K562 (cell line): ENCODE measurements around the gene STUB1. TPM values are rescaled to one million over a fixed set of nuclear protein-coding genes. Genes with fewer than 3 reads are reported as not detected.

Experiments used
- ATAC-seq: fragments of 200-7000 bp; cut with Tn5 transposase; 3 replicates; pipeline ENCODE4 v1.9.1; 2020; ENCODE audit warnings: moderate library complexity
- BruUV-seq: library from RNA; stranded (reverse); fragments of 400-500 nt; replicated peaks from 2 replicates; lab custom pipeline; 2021; lab: Mats Ljungman, UMichigan
- CTCF ChIA-PET: fragments of 300-600 bp; formaldehyde crosslinking; extraction: SDS; loops from one replicate; lab custom pipeline; 2021; ENCODE audit warnings: low intra/inter-chr PET ratio; lab: Yijun Ruan, JAX
- POLR2A ChIA-PET: fragments of 300-600, 350-650 bp; sonication (Branson Sonifier 250); formaldehyde crosslinking; extraction: SDS; loops from one replicate; lab custom pipeline; 2021; ENCODE audit warnings: antibody characterized with exemption, inconsistent platforms; lab: Yijun Ruan, JAX
- DNase-seq, 4 experiments: peaks; one replicate each; pipeline versions ENCODE4 v3.0.0 to v3.0.0-alpha.2; 2011 to 2018; ENCODE audit warnings: low spot score in 3 of 4, mixed read lengths in 3 of 4; ENCODE audit errors: extremely low read depth in 1 of 4
- FAIRE-seq: peaks from 2 replicates; lab custom pipeline; 2011; peaks lifted over from hg19 to GRCh38; lab: Jason Lieb, UNC
- H2AFZ ChIP-seq: 2 replicates; pipeline ENCODE4 v1.6.0; 2011; ENCODE audit warnings: low read depth, low read length, control low read depth, inconsistent platforms
- H3K27ac ChIP-seq: fragments of 200-600 bp; 3 replicates; pipeline ENCODE4 v1.8.0; 2011; ENCODE audit warnings: low read depth, mild to moderate bottlenecking, control low read depth, inconsistent platforms, low read length, moderate library complexity, mixed read lengths; ENCODE audit errors: extremely low read depth
- H3K27me3 ChIP-seq, 2 experiments: fragments of 300-600 bp in 1 of 2; 2 replicates in 1 of 2; 3 replicates in 1 of 2; pipeline versions ENCODE4 v1.6.0 to v1.8.0; 2011; ENCODE audit warnings: inconsistent platforms in 2 of 2, low read length in 2 of 2, mild to moderate bottlenecking in 1 of 2, mixed read lengths in 1 of 2, moderate library complexity in 1 of 2; ENCODE audit not compliant: control insufficient read depth in 2 of 2, insufficient read depth in 2 of 2
- H3K36me3 ChIP-seq: fragments of 300-600 bp; 3 replicates; pipeline ENCODE4 v1.8.0; 2011; ENCODE audit warnings: mild to moderate bottlenecking, low read length, inconsistent platforms; ENCODE audit not compliant: control insufficient read depth, insufficient read depth
- H3K4me1 ChIP-seq, 2 experiments: fragments of 200-600 bp in 1 of 2; replicated peaks in 1 of 2; 2 replicates in 1 of 2; 3 replicates in 1 of 2; pipeline versions ENCODE4 v1.5.1 to v1.8.0; 2011; ENCODE audit warnings: inconsistent platforms in 2 of 2, low read length in 2 of 2, mild to moderate bottlenecking in 1 of 2, mixed read lengths in 1 of 2, moderate library complexity in 1 of 2; ENCODE audit not compliant: control insufficient read depth in 2 of 2, insufficient read depth in 2 of 2
- H3K4me2 ChIP-seq: 2 replicates; pipeline ENCODE4 v1.6.1; 2011; ENCODE audit warnings: low read length, control low read depth, inconsistent platforms, mixed read lengths; ENCODE audit not compliant: insufficient read depth
- H3K4me3 ChIP-seq: fragments of 200-600 bp; sonication (generic), shearing (Covaris generic); 2 replicates; pipeline ENCODE4 v1.5.1; 2016; ENCODE audit warnings: control low read depth, inconsistent platforms
- H3K79me2 ChIP-seq: fragments of 200-600 bp; 3 replicates; pipeline ENCODE4 v1.8.0; 2011; ENCODE audit warnings: low read length, inconsistent platforms; ENCODE audit not compliant: control insufficient read depth, insufficient read depth
- H3K9ac ChIP-seq, 2 experiments: 2 replicates each; pipeline versions ENCODE4 v1.6.0 to v1.6.1; 2011; ENCODE audit warnings: low read depth in 2 of 2, low read length in 2 of 2, control low read depth in 1 of 2, inconsistent platforms in 1 of 2, mild to moderate bottlenecking in 1 of 2, mixed read lengths in 1 of 2; ENCODE audit not compliant: insufficient read depth in 1 of 2
- H3K9me1 ChIP-seq: one replicate; pipeline ENCODE4 v1.6.0; 2011; ENCODE audit warnings: inconsistent platforms, mild to moderate bottlenecking, low read length, moderate library complexity; ENCODE audit not compliant: control insufficient read depth, insufficient read depth
- H3K9me3 ChIP-seq: replicated peaks from 2 replicates; pipeline ENCODE4 v1.5.1; 2011; ENCODE audit warnings: low read depth, low read length, inconsistent platforms; ENCODE audit not compliant: control insufficient read depth, insufficient read depth
- H4K20me1 ChIP-seq: replicated peaks from 2 replicates; pipeline ENCODE4 v1.6.1; 2011; ENCODE audit warnings: low read length, inconsistent platforms, mixed read lengths; ENCODE audit not compliant: control insufficient read depth, insufficient read depth
- BACH1 ChIP-seq: fragments of 200-800 bp; sonication (Bioruptor generic); IDR thresholded peaks from 2 replicates; pipeline ENCODE4 v1.6.1; 2016; ENCODE audit warnings: missing genetic modification characterization, missing compliant biosample characterization
- C11orf30 ChIP-seq: fragments of 450-650 bp; IDR thresholded peaks from 2 replicates; pipeline ENCODE4 v1.6.1; 2016; ENCODE audit warnings: low read depth, mild to moderate bottlenecking
- CBX8 ChIP-seq: fragments of 200-600 bp; sonication (generic); IDR thresholded peaks from 2 replicates; pipeline ENCODE4 v1.6.1; 2012; ENCODE audit warnings: borderline replicate concordance, mixed run types, low read depth, mild to moderate bottlenecking, moderate library complexity, mixed read lengths, low read length, control low read depth, inconsistent platforms; ENCODE audit not compliant: poor library complexity, severe bottlenecking; ENCODE audit errors: extremely low read depth
- HOXB6 ChIP-seq: fragments of 250-450 bp; sonication (Bioruptor Pico); IDR thresholded peaks from 2 replicates; pipeline ENCODE4 v1.5.1; 2022; ENCODE audit warnings: mild to moderate bottlenecking, borderline replicate concordance
- ILK ChIP-seq: fragments of 450-650 bp; IDR thresholded peaks from 2 replicates; pipeline ENCODE4 v1.6.1; 2016; ENCODE audit warnings: missing genetic modification characterization, low read depth, mild to moderate bottlenecking, missing compliant biosample characterization, moderate library complexity, borderline replicate concordance
- PTTG1 ChIP-seq: fragments of 450-650 bp; IDR thresholded peaks from 2 replicates; pipeline ENCODE4 v1.6.1; 2016; ENCODE audit warnings: low read depth, mild to moderate bottlenecking, missing genetic modification characterization, missing compliant biosample characterization
- ZKSCAN8 ChIP-seq: fragments of 200-800 bp; sonication (Bioruptor generic); IDR thresholded peaks from 2 replicates; pipeline ENCODE4 v1.6.1; 2016; ENCODE audit warnings: missing genetic modification characterization, missing compliant biosample characterization
- ZNF197 ChIP-seq: fragments of 200-800 bp; sonication (Bioruptor generic); IDR thresholded peaks from 2 replicates; pipeline ENCODE4 v1.6.1; 2016; ENCODE audit warnings: low read depth, missing genetic modification characterization, missing compliant biosample characterization
- ZNF764 ChIP-seq: fragments of 250-450 bp; sonication (Bioruptor Pico); IDR thresholded peaks from 2 replicates; pipeline ENCODE4 v1.4.0; 2020; ENCODE audit warnings: low read depth, mild to moderate bottlenecking, moderate library complexity
- ZNF780A ChIP-seq: fragments of 250-450 bp; sonication (Bioruptor Pico); IDR thresholded peaks from 2 replicates; pipeline ENCODE4 v1.5.0; 2021; ENCODE audit warnings: mild to moderate bottlenecking
- WGBS: fragments of 100-300 bp; shearing (Covaris generic); methylation state at CpG from one replicate; pipeline ENCODE4 v1.1.6; 2016; ENCODE audit warnings: low coverage, mixed read lengths; ENCODE audit not compliant: insufficient coverage; ENCODE audit errors: missing lambda C conversion rate; 5-methylcytosine and 5-hydroxymethylcytosine counted together
- in situ Hi-C: fragments of 300-500 bp; cut with MboI; formaldehyde crosslinking; loops from 4 replicates; pipeline ENCODE4 v1.15.0; 2018; ENCODE audit warnings: inconsistent platforms, mixed read lengths
- intact Hi-C: fragments of 100-400 bp; cut with micrococcal nuclease; formaldehyde crosslinking; loops from 2 replicates; pipeline ENCODE4 v1.14.2; 2022
- polyA plus RNA-seq, 8 experiments: library from polyadenylated mRNA; depleted of rRNA in 4 of 8; stranded (reverse) in 5 of 8; unstranded in 3 of 8; fragments of >200 nt; fragmentation: Nextera tagmentation in 2 of 8; fragmentation: Illumina TruSeq in 1 of 8; extraction: Ambion mirVana in 2 of 8; extraction: Trizol in 1 of 8; gene quantifications; 2 replicates each; pipeline versions ENCODE4 v1.2.1 to v1.2.3, GENCODE V29; 2011 to 2014; ENCODE audit warnings: inconsistent platforms in 1 of 8, missing spikeins in 1 of 8
- total RNA-seq, 7 experiments: library from RNA; depleted of rRNA in 6 of 7; stranded (reverse); fragments of >200 nt in 6 of 7; fragmentation: Illumina TruSeq in 2 of 7; extraction: Trizol in 2 of 7; gene quantifications; 2 replicates each; pipeline versions ENCODE4 v1.2.1 to v1.2.3, GENCODE V29; 2011 to 2021; ENCODE audit warnings: low replicate concordance in 1 of 7
- TF ChIP-seq, protein P1 (sequence below), 2 experiments: fragments of 450-650 bp; IDR thresholded peaks; 2 replicates each; pipeline ENCODE4 v1.6.1; 2018; ENCODE audit warnings: mild to moderate bottlenecking in 2 of 2, low read depth in 1 of 2; ENCODE audit not compliant: partially characterized antibody in 2 of 2
- TF ChIP-seq, protein P2 (sequence below), 2 experiments: fragments of 150-350 bp in 1 of 2; IDR thresholded peaks; 2 replicates each; pipeline ENCODE4 v1.6.1; 2012 to 2016; ENCODE audit warnings: low read depth in 2 of 2, low read length in 2 of 2, mild to moderate bottlenecking in 1 of 2, moderate library complexity in 1 of 2

Gene STUB1
- total and polyA plus RNA-seq, 9 of the 15 experiments (the other 6 are each of a cell fraction or from before 2014, with no cell fraction given) = 10.6 to 251 (median 152) TPM

- intact Hi-C loops = loop anchor here (5.0 kb wide), 1 partner anchor 42 kb away; the partner anchor contains the start of gene RHBDL1
- no peaks in the 10 kb centered on the region for H3K9me3 ChIP-seq
- in situ Hi-C loops = no loop called here
- CTCF ChIA-PET = interaction anchor here (1.8 kb wide), 1 partner anchor 33 kb away, joined by 7 read pairs; the partner anchor contains the start of gene RHOT2
- no peak for ATAC-seq
- peaks cover 18% of the 10 kb centered on the region for H3K79me2 ChIP-seq
- WGBS = 90% methylated on average over 5 of the region's 7 CpGs
- H3K27ac ChIP-seq = peak overlapping the region; percentile 93; the same call in 1 of the 3 replicates
- peak overlapping the region; percentile 87 to 99; a peak in 3 of 4 replicates for H3K9ac ChIP-seq
- no peak for FAIRE-seq
- no peak overlapping the region for H2AFZ ChIP-seq
- H3K9me1 ChIP-seq = no peaks in the 10 kb centered on the region
- BruUV-seq = no TSS peak
- POLR2A ChIA-PET = interaction anchor here (0.6 to 2.2 kb wide), 3 partner anchors 13 to 1397 kb away, joined by 3 to 5 read pairs (median 4); no protein-coding TSS in a partner anchor
- H3K4me1 ChIP-seq = peaks cover 25 to 84% of the 10 kb centered on the region in 2 experiments
- no peak for DNase-seq
- H4K20me1 ChIP-seq = no peaks in the 10 kb centered on the region
- peak overlapping the region; percentile 92 for H3K4me2 ChIP-seq
- H3K27me3 ChIP-seq = no peaks in the 10 kb centered on the region
- peaks cover 25% of the 10 kb centered on the region; the same call in 1 of the 3 replicates for H3K36me3 ChIP-seq
- peak overlapping the region; percentile 87; the same call in 1 of the 2 replicates for H3K4me3 ChIP-seq
- TF ChIP-seq, protein P1, sequence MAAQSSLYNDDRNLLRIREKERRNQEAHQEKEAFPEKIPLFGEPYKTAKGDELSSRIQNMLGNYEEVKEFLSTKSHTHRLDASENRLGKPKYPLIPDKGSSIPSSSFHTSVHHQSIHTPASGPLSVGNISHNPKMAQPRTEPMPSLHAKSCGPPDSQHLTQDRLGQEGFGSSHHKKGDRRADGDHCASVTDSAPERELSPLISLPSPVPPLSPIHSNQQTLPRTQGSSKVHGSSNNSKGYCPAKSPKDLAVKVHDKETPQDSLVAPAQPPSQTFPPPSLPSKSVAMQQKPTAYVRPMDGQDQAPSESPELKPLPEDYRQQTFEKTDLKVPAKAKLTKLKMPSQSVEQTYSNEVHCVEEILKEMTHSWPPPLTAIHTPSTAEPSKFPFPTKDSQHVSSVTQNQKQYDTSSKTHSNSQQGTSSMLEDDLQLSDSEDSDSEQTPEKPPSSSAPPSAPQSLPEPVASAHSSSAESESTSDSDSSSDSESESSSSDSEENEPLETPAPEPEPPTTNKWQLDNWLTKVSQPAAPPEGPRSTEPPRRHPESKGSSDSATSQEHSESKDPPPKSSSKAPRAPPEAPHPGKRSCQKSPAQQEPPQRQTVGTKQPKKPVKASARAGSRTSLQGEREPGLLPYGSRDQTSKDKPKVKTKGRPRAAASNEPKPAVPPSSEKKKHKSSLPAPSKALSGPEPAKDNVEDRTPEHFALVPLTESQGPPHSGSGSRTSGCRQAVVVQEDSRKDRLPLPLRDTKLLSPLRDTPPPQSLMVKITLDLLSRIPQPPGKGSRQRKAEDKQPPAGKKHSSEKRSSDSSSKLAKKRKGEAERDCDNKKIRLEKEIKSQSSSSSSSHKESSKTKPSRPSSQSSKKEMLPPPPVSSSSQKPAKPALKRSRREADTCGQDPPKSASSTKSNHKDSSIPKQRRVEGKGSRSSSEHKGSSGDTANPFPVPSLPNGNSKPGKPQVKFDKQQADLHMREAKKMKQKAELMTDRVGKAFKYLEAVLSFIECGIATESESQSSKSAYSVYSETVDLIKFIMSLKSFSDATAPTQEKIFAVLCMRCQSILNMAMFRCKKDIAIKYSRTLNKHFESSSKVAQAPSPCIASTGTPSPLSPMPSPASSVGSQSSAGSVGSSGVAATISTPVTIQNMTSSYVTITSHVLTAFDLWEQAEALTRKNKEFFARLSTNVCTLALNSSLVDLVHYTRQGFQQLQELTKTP (IDR thresholded peaks at IDR 0.05; ENCODE audit: low read depth in 1 of 2, partially characterized antibody in 2 of 2) = no peak
- TF ChIP-seq ZNF197 (no peak), CBX8 (no peak), ZNF764 (CRISPR knock-in tag) (no peak), ILK (no peak), BACH1 (no peak), HOXB6 (CRISPR knock-in tag) (no peak), PTTG1 (tag) (no peak), C11orf30 (no peak), ZKSCAN8 (CRISPR knock-in tag) (no peak), ZNF780A (CRISPR knock-in tag) (no peak)
- TF ChIP-seq, protein P2, sequence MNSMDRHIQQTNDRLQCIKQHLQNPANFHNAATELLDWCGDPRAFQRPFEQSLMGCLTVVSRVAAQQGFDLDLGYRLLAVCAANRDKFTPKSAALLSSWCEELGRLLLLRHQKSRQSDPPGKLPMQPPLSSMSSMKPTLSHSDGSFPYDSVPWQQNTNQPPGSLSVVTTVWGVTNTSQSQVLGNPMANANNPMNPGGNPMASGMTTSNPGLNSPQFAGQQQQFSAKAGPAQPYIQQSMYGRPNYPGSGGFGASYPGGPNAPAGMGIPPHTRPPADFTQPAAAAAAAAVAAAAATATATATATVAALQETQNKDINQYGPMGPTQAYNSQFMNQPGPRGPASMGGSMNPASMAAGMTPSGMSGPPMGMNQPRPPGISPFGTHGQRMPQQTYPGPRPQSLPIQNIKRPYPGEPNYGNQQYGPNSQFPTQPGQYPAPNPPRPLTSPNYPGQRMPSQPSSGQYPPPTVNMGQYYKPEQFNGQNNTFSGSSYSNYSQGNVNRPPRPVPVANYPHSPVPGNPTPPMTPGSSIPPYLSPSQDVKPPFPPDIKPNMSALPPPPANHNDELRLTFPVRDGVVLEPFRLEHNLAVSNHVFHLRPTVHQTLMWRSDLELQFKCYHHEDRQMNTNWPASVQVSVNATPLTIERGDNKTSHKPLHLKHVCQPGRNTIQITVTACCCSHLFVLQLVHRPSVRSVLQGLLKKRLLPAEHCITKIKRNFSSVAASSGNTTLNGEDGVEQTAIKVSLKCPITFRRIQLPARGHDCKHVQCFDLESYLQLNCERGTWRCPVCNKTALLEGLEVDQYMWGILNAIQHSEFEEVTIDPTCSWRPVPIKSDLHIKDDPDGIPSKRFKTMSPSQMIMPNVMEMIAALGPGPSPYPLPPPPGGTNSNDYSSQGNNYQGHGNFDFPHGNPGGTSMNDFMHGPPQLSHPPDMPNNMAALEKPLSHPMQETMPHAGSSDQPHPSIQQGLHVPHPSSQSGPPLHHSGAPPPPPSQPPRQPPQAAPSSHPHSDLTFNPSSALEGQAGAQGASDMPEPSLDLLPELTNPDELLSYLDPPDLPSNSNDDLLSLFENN (IDR thresholded peaks at IDR 0.05; ENCODE audit: low read depth in 2 of 2, low read length in 2 of 2) = no peak
Measured at GRCh38 chr16:634996-635395, 45.2 kb upstream of the STUB1 start.
